ENCODE results near the gene ATXN3L. TPM values are rescaled to one million over a fixed set of nuclear protein-coding genes. Genes with fewer than 3 reads are reported as not detected.

The ATXN3L gene
- total and polyA plus RNA-seq, 2 donors from 2014 or later: not detected

DNA sequence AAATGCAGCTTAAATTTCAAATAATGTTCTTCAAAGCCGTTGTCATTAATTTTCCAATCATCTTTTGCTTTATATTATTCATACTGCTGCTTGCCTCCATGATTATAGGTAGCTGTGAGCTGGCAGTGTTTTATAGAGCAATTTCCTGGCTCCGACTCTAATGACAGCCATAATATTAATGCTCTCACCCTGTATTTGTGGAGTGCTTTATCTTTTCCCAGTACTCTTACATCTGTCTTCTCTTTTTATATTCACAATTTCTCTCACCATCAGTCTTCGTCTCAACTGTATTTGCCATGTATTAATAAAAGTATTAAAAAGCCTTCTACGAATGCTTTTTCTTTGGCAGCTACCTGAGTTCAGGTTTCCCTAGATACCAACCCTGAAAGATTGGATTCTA, 21.0 kb downstream of the ATXN3L start:
- TF ChIP-seq, protein P1, sequence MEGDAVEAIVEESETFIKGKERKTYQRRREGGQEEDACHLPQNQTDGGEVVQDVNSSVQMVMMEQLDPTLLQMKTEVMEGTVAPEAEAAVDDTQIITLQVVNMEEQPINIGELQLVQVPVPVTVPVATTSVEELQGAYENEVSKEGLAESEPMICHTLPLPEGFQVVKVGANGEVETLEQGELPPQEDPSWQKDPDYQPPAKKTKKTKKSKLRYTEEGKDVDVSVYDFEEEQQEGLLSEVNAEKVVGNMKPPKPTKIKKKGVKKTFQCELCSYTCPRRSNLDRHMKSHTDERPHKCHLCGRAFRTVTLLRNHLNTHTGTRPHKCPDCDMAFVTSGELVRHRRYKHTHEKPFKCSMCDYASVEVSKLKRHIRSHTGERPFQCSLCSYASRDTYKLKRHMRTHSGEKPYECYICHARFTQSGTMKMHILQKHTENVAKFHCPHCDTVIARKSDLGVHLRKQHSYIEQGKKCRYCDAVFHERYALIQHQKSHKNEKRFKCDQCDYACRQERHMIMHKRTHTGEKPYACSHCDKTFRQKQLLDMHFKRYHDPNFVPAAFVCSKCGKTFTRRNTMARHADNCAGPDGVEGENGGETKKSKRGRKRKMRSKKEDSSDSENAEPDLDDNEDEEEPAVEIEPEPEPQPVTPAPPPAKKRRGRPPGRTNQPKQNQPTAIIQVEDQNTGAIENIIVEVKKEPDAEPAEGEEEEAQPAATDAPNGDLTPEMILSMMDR (IDR thresholded peaks at IDR 0.05; ENCODE audit: borderline replicate concordance, extremely low read depth, insufficient read depth): no peak
- H3K27ac ChIP-seq (ENCODE audit: low read depth in 2 of 2, low read length in 2 of 2): no peak overlapping the region
- no peak for DNase-seq
- no peak overlapping the region for H3K9ac ChIP-seq (ENCODE audit: low read length in 3 of 3)
- H3K9me3 ChIP-seq (ENCODE audit: control insufficient read depth in 2 of 3, insufficient read depth in 1 of 3, low read length in 3 of 3): no peaks in the 10 kb centered on the region
- intact Hi-C loops (cut with DNase I): no loop called here
- no peaks in the 10 kb centered on the region for H3K4me1 ChIP-seq (ENCODE audit: control insufficient read depth in 2 of 3, insufficient read depth in 2 of 3, low read depth in 1 of 3, low read length in 3 of 3)
- no peak overlapping the region for H3K4me3 ChIP-seq (ENCODE audit: low read length in 3 of 3)
- no peaks in the 10 kb centered on the region for H3K27me3 ChIP-seq (ENCODE audit: control insufficient read depth, insufficient read depth, low read length)
- H3K36me3 ChIP-seq (ENCODE audit: control insufficient read depth in 2 of 3, insufficient read depth in 3 of 3, low read length in 3 of 3): no peaks in the 10 kb centered on the region
- no peak for FAIRE-seq

DNA sequence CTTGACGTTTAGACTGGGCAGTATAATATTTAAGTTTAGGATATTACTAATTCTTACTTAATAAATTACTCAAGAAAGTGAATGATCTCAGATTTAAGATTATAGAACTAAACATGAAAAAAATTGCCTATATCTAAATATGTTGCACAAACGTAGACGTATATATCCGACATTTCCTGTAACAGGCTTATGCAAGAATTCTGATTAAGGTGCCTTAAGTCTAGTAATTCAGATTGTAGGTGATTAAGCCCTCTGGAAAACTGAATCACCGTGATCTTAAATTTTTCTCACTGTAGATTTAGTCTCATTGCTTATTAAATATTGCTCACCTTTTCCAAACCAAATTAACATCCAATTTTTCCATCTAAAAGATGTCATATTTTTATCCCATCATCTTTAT, 24.0 kb downstream of the ATXN3L start:
- Histone ChIP-seq H3K9ac (ENCODE audit: low read length in 3 of 3) (no peak overlapping the region), H3K36me3 (ENCODE audit: control insufficient read depth in 2 of 3, insufficient read depth in 3 of 3, low read length in 3 of 3) (no peaks in the 10 kb centered on the region), H3K9me3 (ENCODE audit: control insufficient read depth in 2 of 3, insufficient read depth in 1 of 3, low read length in 3 of 3) (no peaks in the 10 kb centered on the region), H3K4me1 (ENCODE audit: control insufficient read depth in 2 of 3, insufficient read depth in 2 of 3, low read depth in 1 of 3, low read length in 3 of 3) (no peaks in the 10 kb centered on the region), H3K27me3 (ENCODE audit: control insufficient read depth, insufficient read depth, low read length) (no peaks in the 10 kb centered on the region), H3K27ac (ENCODE audit: low read depth in 2 of 2, low read length in 2 of 2) (no peak overlapping the region), H3K4me3 (ENCODE audit: low read length in 3 of 3) (no peak overlapping the region)
- intact Hi-C loops (cut with DNase I): no loop called here
- TF ChIP-seq, protein P1 (IDR thresholded peaks at IDR 0.05; ENCODE audit: borderline replicate concordance, extremely low read depth, insufficient read depth): no peak
- FAIRE-seq: no peak
- no peak for DNase-seq

DNA sequence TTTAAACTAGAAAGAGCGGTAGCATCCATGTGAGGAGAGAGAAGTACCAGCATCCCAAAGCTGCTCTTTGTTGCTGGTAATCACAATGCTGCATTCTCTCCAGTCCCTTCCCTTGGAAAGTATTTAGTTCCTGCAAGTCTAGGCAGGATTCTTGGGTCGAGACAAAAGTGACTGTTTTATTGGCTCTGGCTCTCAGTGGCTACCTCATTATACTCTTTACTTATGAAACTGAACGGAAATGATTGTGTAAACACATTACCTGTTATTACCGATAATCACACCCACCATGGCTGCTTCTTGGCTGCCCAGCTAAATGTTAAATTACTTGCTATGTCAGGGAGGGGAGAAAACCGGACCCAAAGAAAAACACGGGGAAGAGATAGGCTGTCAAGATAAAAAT, 26.2 kb downstream of the ATXN3L start:
- no peaks in the 10 kb centered on the region for H3K4me1 ChIP-seq (ENCODE audit: control insufficient read depth in 2 of 3, insufficient read depth in 2 of 3, low read depth in 1 of 3, low read length in 3 of 3)
- H3K9ac ChIP-seq (ENCODE audit: low read length in 3 of 3): no peak overlapping the region
- TF ChIP-seq, protein P1 (IDR thresholded peaks at IDR 0.05; ENCODE audit: borderline replicate concordance, extremely low read depth, insufficient read depth): no peak
- DNase-seq: peak in 1 of 5 donors; percentile 8
- intact Hi-C loops (cut with DNase I): no loop called here
- H3K4me3 ChIP-seq (ENCODE audit: low read length in 3 of 3): no peak overlapping the region
- no peaks in the 10 kb centered on the region for H3K27me3 ChIP-seq (ENCODE audit: control insufficient read depth, insufficient read depth, low read length)
- no peaks in the 10 kb centered on the region for H3K9me3 ChIP-seq (ENCODE audit: control insufficient read depth in 2 of 3, insufficient read depth in 1 of 3, low read length in 3 of 3)
- H3K27ac ChIP-seq (ENCODE audit: low read depth in 2 of 2, low read length in 2 of 2): no peak overlapping the region
- FAIRE-seq: no peak
- no peaks in the 10 kb centered on the region for H3K36me3 ChIP-seq (ENCODE audit: control insufficient read depth in 2 of 3, insufficient read depth in 3 of 3, low read length in 3 of 3)

Measured in kidney (tissue), 14 donors.